ENCODE data around the gene MEF2B. TPM values are rescaled to one million over a fixed set of nuclear protein-coding genes. Genes with fewer than 3 reads are reported as not detected.
"Not testable (repeated sequence)": the region's sequence is repeated elsewhere in the genome, so short reads cannot be mapped to it uniquely, and the experiment has no call there.

The MEF2B gene
- total RNA-seq, 2 donors from 2014 or later = 1.3 to 3.5 TPM

- H3K27ac Mint-ChIP-seq = no peak overlapping the region
- peaks cover 2% of the 10 kb centered on the region for H3K36me3 Mint-ChIP-seq (ENCODE audit: low read depth)
- H3K9me3 ChIP-seq (ENCODE audit: control insufficient read depth, low read length, poor library complexity, severe bottlenecking) = no peaks in the 10 kb centered on the region
- H3K4me3 Mint-ChIP-seq = no peak overlapping the region
- peaks cover 8% of the 10 kb centered on the region for H3K4me1 Mint-ChIP-seq
- no peak for ATAC-seq
- no peak for DNase-seq
- H3K27me3 Mint-ChIP-seq = no peaks in the 10 kb centered on the region
Observed at GRCh38 chr19:19105365-19106055, 64.6 kb downstream of the MEF2B start.

- no peak for DNase-seq
- peaks cover 5% of the 10 kb centered on the region for H3K4me1 Mint-ChIP-seq
- ATAC-seq = no peak
- H3K27me3 Mint-ChIP-seq = no peaks in the 10 kb centered on the region
- peaks cover 4% of the 10 kb centered on the region for H3K36me3 Mint-ChIP-seq (ENCODE audit: low read depth)
- no peaks in the 10 kb centered on the region for H3K9me3 ChIP-seq (ENCODE audit: control insufficient read depth, low read length, poor library complexity, severe bottlenecking)
- H3K27ac Mint-ChIP-seq = no peak overlapping the region
- H3K4me3 Mint-ChIP-seq = no peak overlapping the region
Observed at GRCh38 chr19:19103167-19103566, 66.9 kb downstream of the MEF2B start.

GRCh38 chr19:19102566-19102965 lies 67.5 kb downstream of the MEF2B start:
- not testable (repeated sequence) for ATAC-seq; DNase-seq; H3K4me1 Mint-ChIP-seq; H3K27ac Mint-ChIP-seq; H3K9me3 ChIP-seq (ENCODE audit: control insufficient read depth, low read length, poor library complexity, severe bottlenecking); H3K4me3 Mint-ChIP-seq; H3K27me3 Mint-ChIP-seq; H3K36me3 Mint-ChIP-seq (ENCODE audit: low read depth)

- no peak overlapping the region for H3K4me3 Mint-ChIP-seq
- DNase-seq (no peak), ATAC-seq (no peak)
- peaks cover 5% of the 10 kb centered on the region for H3K4me1 Mint-ChIP-seq
- H3K27ac Mint-ChIP-seq = no peak overlapping the region
- H3K9me3 ChIP-seq (ENCODE audit: control insufficient read depth, low read length, poor library complexity, severe bottlenecking) = no peaks in the 10 kb centered on the region
- H3K36me3 Mint-ChIP-seq (ENCODE audit: low read depth) = peaks cover 4% of the 10 kb centered on the region
- H3K27me3 Mint-ChIP-seq = no peaks in the 10 kb centered on the region
Observed at GRCh38 chr19:19101540-19101939, 68.5 kb downstream of the MEF2B start.

- Mint-ChIP-seq H3K4me3 (no peak overlapping the region), H3K4me1 (peaks cover 6% of the 10 kb centered on the region), H3K27ac (no peak overlapping the region), H3K27me3 (no peaks in the 10 kb centered on the region), H3K36me3 (ENCODE audit: low read depth) (peaks cover 4% of the 10 kb centered on the region)
- no peak for ATAC-seq
- no peaks in the 10 kb centered on the region for H3K9me3 ChIP-seq (ENCODE audit: control insufficient read depth, low read length, poor library complexity, severe bottlenecking)
- DNase-seq = no peak
Observed at GRCh38 chr19:19098703-19099632, 71.1 kb downstream of the MEF2B start.

- H3K4me1 Mint-ChIP-seq = peaks cover 6% of the 10 kb centered on the region
- DNase-seq (no peak), ATAC-seq (no peak)
- peaks cover 4% of the 10 kb centered on the region for H3K36me3 Mint-ChIP-seq (ENCODE audit: low read depth)
- no peak overlapping the region for H3K4me3 Mint-ChIP-seq
- no peaks in the 10 kb centered on the region for H3K9me3 ChIP-seq (ENCODE audit: control insufficient read depth, low read length, poor library complexity, severe bottlenecking)
- H3K27ac Mint-ChIP-seq = no peak overlapping the region
- H3K27me3 Mint-ChIP-seq = no peaks in the 10 kb centered on the region
Observed at GRCh38 chr19:19098084-19098702, 71.9 kb downstream of the MEF2B start.

- ATAC-seq (no peak), DNase-seq (no peak)
- Mint-ChIP-seq H3K27ac (no peak overlapping the region), H3K36me3 (ENCODE audit: low read depth) (peaks cover 4% of the 10 kb centered on the region), H3K4me1 (peaks cover 6% of the 10 kb centered on the region), H3K4me3 (no peak overlapping the region), H3K27me3 (no peaks in the 10 kb centered on the region)
- H3K9me3 ChIP-seq (ENCODE audit: control insufficient read depth, low read length, poor library complexity, severe bottlenecking) = no peaks in the 10 kb centered on the region
Observed at GRCh38 chr19:19096641-19097627, 73.1 kb downstream of the MEF2B start.

GRCh38 chr19:19095691-19096090 lies 74.4 kb downstream of the MEF2B start:
- ATAC-seq = no peak
- H3K4me1 Mint-ChIP-seq = peaks cover 6% of the 10 kb centered on the region
- H3K27me3 Mint-ChIP-seq = no peaks in the 10 kb centered on the region
- peaks cover 4% of the 10 kb centered on the region for H3K36me3 Mint-ChIP-seq (ENCODE audit: low read depth)
- H3K4me3 Mint-ChIP-seq = no peak overlapping the region
- DNase-seq = no peak
- H3K9me3 ChIP-seq (ENCODE audit: control insufficient read depth, low read length, poor library complexity, severe bottlenecking) = no peaks in the 10 kb centered on the region
- no peak overlapping the region for H3K27ac Mint-ChIP-seq

Other genes with a start within 250 kb of the MEF2B start
- gene HOMER3, start 229.0 kb downstream of the MEF2B start, total RNA-seq = 1 to 10 TPM; 3.3 to 4.7 TPM
- gene SUGP2, start 136.7 kb downstream of the MEF2B start, total RNA-seq = 100 to 1,000 TPM; 109 to 127 TPM
- gene ARMC6, start 136.7 kb downstream of the MEF2B start, total RNA-seq = 10 to 100 TPM; 11.6 to 12.3 TPM
- 10 to 100 TPM; 17.1 to 18.9 TPM for gene SLC25A42, start 106.3 kb downstream of the MEF2B start, total RNA-seq
- 10 to 100 TPM; 13.1 to 13.7 TPM for gene TMEM161A, start 31.8 kb downstream of the MEF2B start, total RNA-seq
- gene BORCS8, start 21.9 kb upstream of the MEF2B start, total RNA-seq = 10 to 100 TPM; 27.4 to 30.8 TPM
- 10 to 100 TPM; 61.9 to 69.2 TPM for gene RFXANK, start 22.0 kb upstream of the MEF2B start, total RNA-seq
- gene NR2C2AP, start 33.2 kb upstream of the MEF2B start, total RNA-seq = 10 to 100 TPM; 15.0 to 17.3 TPM
- not detected for gene NCAN, start 41.7 kb upstream of the MEF2B start, total RNA-seq
- gene TM6SF2, start 103.0 kb upstream of the MEF2B start, total RNA-seq = not detected
- gene SUGP1, start 150.2 kb upstream of the MEF2B start, total RNA-seq = 10 to 100 TPM; 50.8 to 60.2 TPM
- gene MAU2, start 150.6 kb upstream of the MEF2B start, total RNA-seq = 100 to 1,000 TPM; 129 to 130 TPM
- gene GATAD2A, start 235.4 kb upstream of the MEF2B start, total RNA-seq = 100 to 1,000 TPM; 129 to 153 TPM

Data from T-helper 17 cell (primary cell).